GM12872 (cell line): ENCODE data around the gene TTC32.

Experiments used
- CTCF ChIP-seq: IDR thresholded peaks from 3 replicates; pipeline ENCODE4 v1.5.1; 2011; ENCODE audit warnings: low read depth, mild to moderate bottlenecking, low read length, moderate library complexity; ENCODE audit not compliant: insufficient read depth

The TTC32 gene

DNA sequence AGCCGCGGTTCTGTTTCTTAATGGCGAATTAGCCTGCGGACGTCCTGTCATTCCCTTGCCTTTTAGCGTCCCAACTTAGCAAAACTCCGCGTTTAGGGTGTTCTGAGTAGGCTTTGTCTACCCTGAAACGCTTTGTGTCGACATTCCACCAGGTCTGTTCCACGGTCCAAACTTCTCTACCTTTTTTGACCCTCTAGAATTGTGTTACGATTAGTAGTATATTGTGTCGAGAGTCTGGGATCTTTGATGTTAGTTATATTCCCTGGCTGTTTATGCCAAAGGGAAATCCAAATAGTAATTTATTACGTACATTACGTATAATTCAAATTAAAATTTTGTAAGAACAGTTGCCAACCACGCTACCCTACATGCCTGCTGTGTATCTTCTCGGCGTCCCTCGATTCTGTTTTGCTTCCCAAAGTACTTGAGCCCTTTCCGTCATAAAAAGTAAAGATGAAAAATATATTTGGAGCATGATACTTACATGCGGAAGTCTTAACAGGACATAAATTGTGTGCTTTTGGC, 495 bp upstream of the TTC32 start:
- TF ChIP-seq CTCF, result no peak

GRCh38 chr2:19900931-19901441, 797 bp downstream of the TTC32 start:
- no peak for TF ChIP-seq CTCF

GRCh38 chr2:19899985-19900930, 1.5 kb downstream of the TTC32 start:
- no peak for TF ChIP-seq CTCF

GRCh38 chr2:19898592-19899329, 3.0 kb downstream of the TTC32 start:
- no peak for TF ChIP-seq CTCF

DNA sequence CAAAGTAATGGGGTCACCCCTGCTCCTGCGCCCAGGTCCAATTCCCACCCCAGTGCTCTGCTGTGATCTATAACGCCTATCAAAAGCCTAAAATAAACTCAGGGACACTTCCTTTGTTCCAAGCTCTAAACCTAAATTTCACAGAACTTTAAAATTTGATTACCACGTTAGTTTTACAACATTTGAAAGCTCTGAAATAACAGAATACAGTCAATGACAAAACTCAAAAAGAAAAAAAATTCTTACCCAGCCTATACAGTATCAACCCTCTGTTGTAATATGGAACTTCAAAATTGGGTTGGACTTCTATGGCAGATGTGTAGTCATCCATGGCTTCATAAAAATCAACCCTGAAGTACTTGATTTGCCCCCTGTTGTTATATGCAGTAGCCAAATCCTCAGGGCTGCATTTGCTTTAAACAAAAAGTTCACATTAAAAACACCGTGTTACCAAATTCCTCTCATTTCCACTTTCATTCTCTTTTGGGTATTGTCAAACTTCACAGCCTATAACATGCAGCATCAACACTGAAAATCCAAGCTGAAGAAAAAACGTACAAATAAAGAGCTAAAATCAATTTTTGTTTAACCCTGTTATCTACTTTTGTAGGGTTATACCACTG, 4.0 kb downstream of the TTC32 start:
- no peak for TF ChIP-seq CTCF

DNA sequence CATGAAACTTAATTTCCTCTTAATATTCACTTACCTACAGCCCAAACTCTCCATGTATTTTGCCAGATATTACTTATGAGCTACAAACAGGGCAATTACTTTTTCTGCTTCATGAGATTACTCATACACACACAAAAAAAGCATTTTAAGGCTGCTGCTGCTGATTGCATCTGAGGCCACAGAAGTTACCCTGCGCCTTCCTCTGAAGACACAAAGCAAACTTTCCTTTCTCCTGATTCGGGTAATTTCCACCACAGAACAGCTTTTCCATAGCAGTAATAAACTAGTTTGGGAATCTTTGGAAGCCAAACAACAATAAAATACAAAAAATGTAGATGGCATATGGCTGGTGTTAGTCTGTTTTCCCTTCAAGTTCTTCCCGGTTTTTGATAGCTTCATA, 6.2 kb downstream of the TTC32 start:
- TF ChIP-seq CTCF, result no peak
